H9 (cell line): Measurements from ENCODE around the gene SLC34A2. TPM values are rescaled to one million over a fixed set of nuclear protein-coding genes. Genes with fewer than 3 reads are reported as not detected.

Experiments used
- DNase-seq: peaks from one replicate; pipeline ENCODE4 v3.0.0-alpha.2; 2017
- H2AFZ ChIP-seq: one replicate; pipeline ENCODE4 v1.6.1; 2013; ENCODE audit warnings: mild to moderate bottlenecking, low read length, control low read depth, moderate library complexity
- H2AK5ac ChIP-seq: 2 replicates; pipeline ENCODE4 v1.6.1; 2013; ENCODE audit warnings: low read length, control low read depth, mixed read lengths; ENCODE audit not compliant: insufficient read length
- H2BK120ac ChIP-seq: one replicate; pipeline ENCODE4 v1.6.1; 2013; ENCODE audit warnings: low read depth, mild to moderate bottlenecking, low read length, control low read depth, inconsistent platforms; ENCODE audit not compliant: poor library complexity, severe bottlenecking
- H2BK12ac ChIP-seq: 2 replicates; pipeline ENCODE4 v1.6.1; 2013; ENCODE audit warnings: low read length, control low read depth, mixed read lengths, low read depth; ENCODE audit not compliant: insufficient read length
- H2BK15ac ChIP-seq: 2 replicates; pipeline ENCODE4 v1.6.1; 2013; ENCODE audit warnings: low read depth, low read length, control low read depth
- H2BK20ac ChIP-seq: one replicate; pipeline ENCODE4 v1.6.1; 2013; ENCODE audit warnings: low read depth, mild to moderate bottlenecking, low read length, control low read depth, inconsistent platforms; ENCODE audit not compliant: poor library complexity, severe bottlenecking
- H2BK5ac ChIP-seq: 2 replicates; pipeline ENCODE4 v1.6.1; 2013; ENCODE audit warnings: low read length, control low read depth, mixed read lengths; ENCODE audit not compliant: insufficient read length
- H3K14ac ChIP-seq: 2 replicates; pipeline ENCODE4 v1.6.1; 2013; ENCODE audit warnings: low read length, control low read depth; ENCODE audit not compliant: insufficient read depth
- H3K18ac ChIP-seq: 2 replicates; pipeline ENCODE4 v1.6.1; 2013; ENCODE audit warnings: low read depth, mild to moderate bottlenecking, mixed read lengths, low read length, control low read depth; ENCODE audit not compliant: insufficient read length
- H3K23ac ChIP-seq: 2 replicates; pipeline ENCODE4 v1.6.1; 2013; ENCODE audit warnings: low read length, control low read depth, mixed read lengths, low read depth; ENCODE audit not compliant: insufficient read length
- H3K23me2 ChIP-seq: 2 replicates; pipeline ENCODE4 v1.6.1; 2013; ENCODE audit warnings: low read depth, mild to moderate bottlenecking, mixed read lengths, low read length, control low read depth; ENCODE audit not compliant: insufficient read length, poor library complexity, severe bottlenecking
- H3K27ac ChIP-seq: 2 replicates; pipeline ENCODE4 v1.5.1; 2013; ENCODE audit warnings: low read length, control low read depth, mixed read lengths, low read depth; ENCODE audit not compliant: insufficient read length
- H3K27me3 ChIP-seq: 2 replicates; pipeline ENCODE4 v1.6.1; 2013; ENCODE audit warnings: low read length, control low read depth, inconsistent platforms; ENCODE audit not compliant: insufficient read depth
- H3K4ac ChIP-seq: 2 replicates; pipeline ENCODE4 v1.6.1; 2013; ENCODE audit warnings: low read depth, mild to moderate bottlenecking, control low read depth, inconsistent platforms, low read length, moderate library complexity
- H3K4me1 ChIP-seq: 2 replicates; pipeline ENCODE4 v1.6.1; 2013; ENCODE audit warnings: low read length, control low read depth, inconsistent platforms; ENCODE audit not compliant: insufficient read depth
- H3K4me2 ChIP-seq: 2 replicates; pipeline ENCODE4 v1.6.1; 2013; ENCODE audit warnings: low read length, control low read depth, mixed read lengths; ENCODE audit not compliant: insufficient read length, insufficient read depth
- H3K56ac ChIP-seq: 2 replicates; pipeline ENCODE4 v1.6.1; 2013; ENCODE audit warnings: low read depth, mild to moderate bottlenecking, mixed read lengths, low read length, control low read depth; ENCODE audit not compliant: insufficient read length
- H3K79me1 ChIP-seq: 2 replicates; pipeline ENCODE4 v1.6.1; 2013; ENCODE audit warnings: low read depth, mild to moderate bottlenecking, moderate library complexity, low read length, control low read depth, inconsistent platforms; ENCODE audit not compliant: insufficient read depth, poor library complexity, severe bottlenecking
- H3K79me2 ChIP-seq: 2 replicates; pipeline ENCODE4 v1.6.1; 2013; ENCODE audit warnings: low read length, control low read depth, inconsistent platforms; ENCODE audit not compliant: insufficient read depth
- H3K9ac ChIP-seq: 2 replicates; pipeline ENCODE4 v1.6.1; 2013; ENCODE audit warnings: low read length, control low read depth, mixed read lengths; ENCODE audit not compliant: insufficient read length; ENCODE audit errors: extremely low read depth
- H3K9me3 ChIP-seq: one replicate; pipeline ENCODE4 v1.6.1; 2013; ENCODE audit warnings: low read depth, low read length, inconsistent platforms; ENCODE audit not compliant: control insufficient read depth
- H3T11ph ChIP-seq: one replicate; pipeline ENCODE4 v1.6.1; 2013; ENCODE audit warnings: mild to moderate bottlenecking, low read length, control low read depth, inconsistent platforms
- H4K20me1 ChIP-seq: one replicate; pipeline ENCODE4 v1.6.1; 2013; ENCODE audit not compliant: control insufficient read depth, insufficient read length, insufficient read depth
- H4K5ac ChIP-seq: 2 replicates; pipeline ENCODE4 v1.6.1; 2013; ENCODE audit warnings: low read depth, mild to moderate bottlenecking, mixed read lengths, low read length, control low read depth; ENCODE audit not compliant: insufficient read length
- H4K8ac ChIP-seq: replicated peaks from 2 replicates; pipeline ENCODE4 v1.6.1; 2013; ENCODE audit warnings: low read length, control low read depth, mixed read lengths, low read depth; ENCODE audit not compliant: insufficient read length
- H4K91ac ChIP-seq: 2 replicates; pipeline ENCODE4 v1.6.1; 2013; ENCODE audit warnings: low read depth, mild to moderate bottlenecking, moderate library complexity, mixed read lengths, low read length, control low read depth; ENCODE audit not compliant: insufficient read length
- H3K27ac Mint-ChIP-seq, 3 experiments: 2 replicates in 2 of 3; 3 replicates in 1 of 3; pipeline ENCODE4 v1.8.0; 2020 to 2021; ENCODE audit warnings: mixed read lengths in 3 of 3, mild to moderate bottlenecking in 1 of 3, moderate library complexity in 1 of 3
- H3K27me3 Mint-ChIP-seq: 2 replicates; pipeline ENCODE4 v1.8.0; 2021; ENCODE audit warnings: low read depth, mild to moderate bottlenecking, moderate library complexity, mixed read lengths
- H3K36me3 Mint-ChIP-seq, 3 experiments: 2 replicates in 2 of 3; 3 replicates in 1 of 3; pipeline ENCODE4 v1.8.0; 2020 to 2021; ENCODE audit warnings: low read depth in 3 of 3, mixed read lengths in 3 of 3; ENCODE audit not compliant: insufficient read depth in 1 of 3
- H3K4me1 Mint-ChIP-seq, 2 experiments: 2 replicates each; pipeline ENCODE4 v1.8.0; 2020; ENCODE audit warnings: mixed read lengths in 2 of 2
- H3K4me3 Mint-ChIP-seq, 2 experiments: 2 replicates in 1 of 2; 3 replicates in 1 of 2; pipeline ENCODE4 v1.8.0; 2020 to 2021; ENCODE audit warnings: mild to moderate bottlenecking in 2 of 2, mixed read lengths in 2 of 2, moderate library complexity in 1 of 2
- H3K9me3 Mint-ChIP-seq, 2 experiments: 2 replicates in 1 of 2; 3 replicates in 1 of 2; pipeline ENCODE4 v1.8.0; 2020; ENCODE audit warnings: mild to moderate bottlenecking in 2 of 2, mixed read lengths in 2 of 2, moderate library complexity in 1 of 2
- WGBS: extraction: QIAGEN DNeasy Blood & Tissue Kit; methylation state at CpG from one replicate; pipeline ENCODE4 v1.1.7; 2013; ENCODE audit warnings: missing lambda C conversion rate, low lambda C conversion rate, mixed read lengths; ENCODE audit not compliant: insufficient read length; ENCODE audit errors: extremely low coverage; 5-methylcytosine and 5-hydroxymethylcytosine counted together
- total RNA-seq: library from RNA; stranded (reverse); gene quantifications from 2 replicates; pipeline ENCODE4 v1.2.1, GENCODE V29; 2021
- TF ChIP-seq, protein P1 (sequence below): fragments of 200-600 bp; sonication (generic); conservative IDR thresholded peaks from 3 replicates; pipeline ENCODE4 v1.8.0; 2021; ENCODE audit warnings: antibody characterized with exemption, mild to moderate bottlenecking

SLC34A2 gene
- total RNA-seq, 1 experiment from 2014 or later: 0.57 TPM

DNA sequence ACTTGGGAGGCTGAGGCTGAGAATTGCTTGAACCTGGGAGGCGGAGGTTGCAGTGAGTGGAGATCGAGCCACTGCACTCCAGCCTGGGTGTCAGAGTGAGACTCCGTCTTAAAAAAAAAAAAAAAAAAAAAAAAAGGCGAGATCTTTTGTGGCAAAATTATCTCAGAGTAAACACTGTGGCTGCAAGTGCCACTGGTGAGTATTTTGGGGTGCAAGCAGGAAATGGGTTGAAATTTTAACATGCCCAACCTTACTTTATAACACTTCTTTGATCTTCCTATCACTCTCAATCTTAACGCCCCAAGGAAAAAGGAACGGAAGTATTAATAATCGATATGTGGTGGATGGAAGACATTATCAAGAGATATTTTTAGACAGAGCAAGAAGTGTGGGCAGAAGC, 32.1 kb downstream of the SLC34A2 start:
- Histone ChIP-seq H4K8ac (no peak overlapping the region), H4K5ac (no peak overlapping the region), H3K27me3 (no peaks in the 10 kb centered on the region), H3K56ac (no peak overlapping the region), H3K14ac (no peak overlapping the region), H4K20me1 (no peaks in the 10 kb centered on the region), H2AK5ac (no peak overlapping the region), H3K79me2 (no peaks in the 10 kb centered on the region), H3K23me2 (no peaks in the 10 kb centered on the region), H2BK12ac (no peak overlapping the region), H3K9ac (no peak overlapping the region), H3K27ac (no peak overlapping the region), H3K4me1 (no peaks in the 10 kb centered on the region), H2BK5ac (no peak overlapping the region), H3K79me1 (no peaks in the 10 kb centered on the region), H4K91ac (no peak overlapping the region), H3K9me3 (no peaks in the 10 kb centered on the region), H3K18ac (no peak overlapping the region), H2BK120ac (no peak overlapping the region), H3K23ac (no peak overlapping the region), H3K4me2 (no peak overlapping the region), H3K4ac (no peak overlapping the region), H3T11ph (no peak overlapping the region), H2AFZ (no peak overlapping the region), H2BK15ac (no peak overlapping the region), H2BK20ac (no peak overlapping the region)
- WGBS: 100% methylated on average over 1 of the region's 7 CpGs
- Mint-ChIP-seq H3K9me3 (peaks cover 16 to 17% of the 10 kb centered on the region in 2 experiments), H3K4me1 (no peaks in the 10 kb centered on the region), H3K36me3 (peaks cover 8 to 13% (median 11%) of the 10 kb centered on the region in 3 experiments), H3K27me3 (no peaks in the 10 kb centered on the region), H3K27ac (no peak overlapping the region), H3K4me3 (no peak overlapping the region)
- DNase-seq: no peak
- TF ChIP-seq, protein P1, sequence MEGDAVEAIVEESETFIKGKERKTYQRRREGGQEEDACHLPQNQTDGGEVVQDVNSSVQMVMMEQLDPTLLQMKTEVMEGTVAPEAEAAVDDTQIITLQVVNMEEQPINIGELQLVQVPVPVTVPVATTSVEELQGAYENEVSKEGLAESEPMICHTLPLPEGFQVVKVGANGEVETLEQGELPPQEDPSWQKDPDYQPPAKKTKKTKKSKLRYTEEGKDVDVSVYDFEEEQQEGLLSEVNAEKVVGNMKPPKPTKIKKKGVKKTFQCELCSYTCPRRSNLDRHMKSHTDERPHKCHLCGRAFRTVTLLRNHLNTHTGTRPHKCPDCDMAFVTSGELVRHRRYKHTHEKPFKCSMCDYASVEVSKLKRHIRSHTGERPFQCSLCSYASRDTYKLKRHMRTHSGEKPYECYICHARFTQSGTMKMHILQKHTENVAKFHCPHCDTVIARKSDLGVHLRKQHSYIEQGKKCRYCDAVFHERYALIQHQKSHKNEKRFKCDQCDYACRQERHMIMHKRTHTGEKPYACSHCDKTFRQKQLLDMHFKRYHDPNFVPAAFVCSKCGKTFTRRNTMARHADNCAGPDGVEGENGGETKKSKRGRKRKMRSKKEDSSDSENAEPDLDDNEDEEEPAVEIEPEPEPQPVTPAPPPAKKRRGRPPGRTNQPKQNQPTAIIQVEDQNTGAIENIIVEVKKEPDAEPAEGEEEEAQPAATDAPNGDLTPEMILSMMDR: no peak
